Erythroblast (primary cell): ENCODE measurements around the gene RNF213.

Source experiments
- GATA1 ChIP-seq: IDR thresholded peaks from 2 replicates; pipeline ENCODE4 v1.6.1; 2011; ENCODE audit warnings: low read depth, mild to moderate bottlenecking, control low read depth, low read length, moderate library complexity
- POLR2A ChIP-seq: IDR thresholded peaks from 2 replicates; pipeline ENCODE4 v1.6.1; 2011; ENCODE audit warnings: mild to moderate bottlenecking, low read length

DNA sequence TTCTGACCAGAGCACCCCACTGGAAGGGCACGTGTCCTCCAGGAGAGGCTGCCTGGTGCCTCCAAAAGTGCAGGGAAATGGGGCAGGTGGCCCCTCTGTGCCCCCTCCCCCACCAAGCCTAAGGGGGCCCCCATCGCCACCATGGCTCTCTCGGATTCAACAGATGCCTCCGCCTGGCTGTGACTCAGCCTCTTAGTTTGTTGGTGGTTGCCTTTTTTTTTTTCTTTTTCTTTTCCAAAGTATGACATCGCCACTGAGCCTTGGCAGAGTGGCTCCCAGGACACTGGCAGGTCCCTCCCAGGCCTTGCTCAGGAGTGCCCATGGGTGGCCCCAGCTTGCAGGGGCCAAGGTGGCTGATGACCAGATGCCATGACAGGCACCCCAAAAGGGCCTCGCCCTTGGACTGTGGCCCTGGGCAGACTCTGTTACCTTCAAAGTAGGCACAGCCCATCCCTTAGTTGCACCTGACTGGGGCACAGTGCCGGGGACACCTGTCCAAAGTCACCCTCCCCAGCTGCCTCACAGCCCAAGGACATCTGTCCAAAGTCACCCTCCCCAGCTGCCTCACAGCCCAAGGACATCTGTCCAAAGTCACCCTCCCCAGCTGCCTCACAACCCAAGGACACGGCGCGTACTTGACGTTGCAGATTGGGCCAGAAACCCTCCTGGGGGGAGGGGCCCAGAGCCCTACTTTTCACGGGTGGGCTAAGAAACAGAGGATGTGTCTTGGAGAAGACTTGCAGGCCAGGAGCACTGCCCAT, 186.2 kb downstream of the RNF213 start:
- TF ChIP-seq POLR2A (no peak), GATA1 (no peak)
